Lower lobe of right lung (tissue), 2 donors: ENCODE measurements around the gene SEPTIN2. TPM values are rescaled to one million over a fixed set of nuclear protein-coding genes. Genes with fewer than 3 reads are reported as not detected.
"Not testable (repeated sequence)": the region's sequence is repeated elsewhere in the genome, so short reads cannot be mapped to it uniquely, and the experiment has no call there.

ENCODE experiments used
- ATAC-seq, 2 donors: fragments of 200-7000 bp; cut with Tn5 transposase; one replicate each; pipeline ENCODE4 v1.9.1; 2020 to 2022; ENCODE audit warnings: mild to moderate bottlenecking in 2 of 2, moderate library complexity in 2 of 2
- DNase-seq: peaks from one replicate; pipeline ENCODE4 v3.0.0-alpha.2; 2020
- H3K27ac ChIP-seq: fragments of 200-600 bp; one replicate; pipeline ENCODE4 v1.8.0; 2022
- H3K27me3 ChIP-seq: fragments of 200-600 bp; one replicate; pipeline ENCODE4 v1.8.0; 2022; ENCODE audit warnings: low read depth
- H3K36me3 ChIP-seq: fragments of 200-600 bp; one replicate; pipeline ENCODE4 v1.8.0; 2022; ENCODE audit warnings: mild to moderate bottlenecking
- H3K4me1 ChIP-seq: fragments of 200-600 bp; one replicate; pipeline ENCODE4 v1.8.0; 2022
- H3K4me3 ChIP-seq: fragments of 200-600 bp; one replicate; pipeline ENCODE4 v1.8.0; 2022; ENCODE audit warnings: mild to moderate bottlenecking
- H3K9me3 ChIP-seq: fragments of 200-600 bp; one replicate; pipeline ENCODE4 v1.8.0; 2022
- intact Hi-C: fragments of 100-400 bp; cut with DNase I; formaldehyde crosslinking; loops from one replicate; pipeline ENCODE4 v1.11.0; 2022
- total RNA-seq: library from RNA; stranded (reverse); fragmentation: NEBNext Ultra II Directional; extraction: Animal tissue kit (Norgen Biotek cat#: 25700); gene quantifications from one replicate; pipeline ENCODE4 v1.2.1, GENCODE V29; 2021
- TF ChIP-seq, protein P1 (sequence below): fragments of 200-600 bp; IDR thresholded peaks from one replicate; pipeline ENCODE4 v1.8.0; 2022; ENCODE audit warnings: antibody characterized with exemption, mild to moderate bottlenecking
- donor health status: DM: no; HTN: yes; CAD: no; lungs with severe emphysema.

The SEPTIN2 gene
- total RNA-seq, 1 donor from 2014 or later: 255 TPM

- peak overlapping the region; percentile 41 for H3K27ac ChIP-seq
These were observed 64.1 kb downstream of the SEPTIN2 start for GRCh38 chr2:241379481-241380480.

DNA sequence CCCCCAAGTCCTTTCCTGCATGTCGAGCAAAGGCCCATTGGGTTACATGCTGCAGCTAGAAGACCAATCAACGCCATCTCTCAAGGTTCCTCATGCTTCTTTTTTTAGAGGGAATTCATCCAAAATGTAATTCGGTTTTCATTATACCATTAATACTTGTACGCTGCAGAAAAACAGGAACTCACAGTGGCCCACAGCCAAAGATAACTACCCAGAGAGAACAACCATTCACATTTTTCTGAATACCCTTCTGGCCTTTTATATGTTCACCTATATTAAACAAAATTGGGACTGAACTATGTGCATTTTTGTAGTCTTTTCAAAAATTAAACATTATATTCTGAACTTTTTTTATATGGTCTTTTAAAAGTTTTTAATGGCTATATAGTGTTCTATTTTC lies 66.1 kb downstream of the SEPTIN2 start:
- no peak overlapping the region for H3K4me3 ChIP-seq
- no peaks in the 10 kb centered on the region for H3K9me3 ChIP-seq
- no peak overlapping the region for H3K27ac ChIP-seq
- H3K36me3 ChIP-seq: peaks cover 6% of the 10 kb centered on the region
- H3K27me3 ChIP-seq: no peaks in the 10 kb centered on the region
- intact Hi-C loops: no loop called here
- H3K4me1 ChIP-seq: peaks cover 28% of the 10 kb centered on the region
- TF ChIP-seq, protein P1, sequence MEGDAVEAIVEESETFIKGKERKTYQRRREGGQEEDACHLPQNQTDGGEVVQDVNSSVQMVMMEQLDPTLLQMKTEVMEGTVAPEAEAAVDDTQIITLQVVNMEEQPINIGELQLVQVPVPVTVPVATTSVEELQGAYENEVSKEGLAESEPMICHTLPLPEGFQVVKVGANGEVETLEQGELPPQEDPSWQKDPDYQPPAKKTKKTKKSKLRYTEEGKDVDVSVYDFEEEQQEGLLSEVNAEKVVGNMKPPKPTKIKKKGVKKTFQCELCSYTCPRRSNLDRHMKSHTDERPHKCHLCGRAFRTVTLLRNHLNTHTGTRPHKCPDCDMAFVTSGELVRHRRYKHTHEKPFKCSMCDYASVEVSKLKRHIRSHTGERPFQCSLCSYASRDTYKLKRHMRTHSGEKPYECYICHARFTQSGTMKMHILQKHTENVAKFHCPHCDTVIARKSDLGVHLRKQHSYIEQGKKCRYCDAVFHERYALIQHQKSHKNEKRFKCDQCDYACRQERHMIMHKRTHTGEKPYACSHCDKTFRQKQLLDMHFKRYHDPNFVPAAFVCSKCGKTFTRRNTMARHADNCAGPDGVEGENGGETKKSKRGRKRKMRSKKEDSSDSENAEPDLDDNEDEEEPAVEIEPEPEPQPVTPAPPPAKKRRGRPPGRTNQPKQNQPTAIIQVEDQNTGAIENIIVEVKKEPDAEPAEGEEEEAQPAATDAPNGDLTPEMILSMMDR: no peak
- ATAC-seq (no peak), DNase-seq (no peak)

More at GRCh38 chr2:241379481-241380480, 64.1 kb downstream of the SEPTIN2 start:
- Histone ChIP-seq H3K36me3 (peaks cover 12% of the 10 kb centered on the region), H3K4me3 (no peak overlapping the region), H3K27me3 (no peaks in the 10 kb centered on the region), H3K4me1 (peaks cover 29% of the 10 kb centered on the region), H3K9me3 (no peaks in the 10 kb centered on the region)
- no peak for ATAC-seq
- TF ChIP-seq, protein P1: no peak
- intact Hi-C loops: no loop called here
- DNase-seq: no peak

DNA sequence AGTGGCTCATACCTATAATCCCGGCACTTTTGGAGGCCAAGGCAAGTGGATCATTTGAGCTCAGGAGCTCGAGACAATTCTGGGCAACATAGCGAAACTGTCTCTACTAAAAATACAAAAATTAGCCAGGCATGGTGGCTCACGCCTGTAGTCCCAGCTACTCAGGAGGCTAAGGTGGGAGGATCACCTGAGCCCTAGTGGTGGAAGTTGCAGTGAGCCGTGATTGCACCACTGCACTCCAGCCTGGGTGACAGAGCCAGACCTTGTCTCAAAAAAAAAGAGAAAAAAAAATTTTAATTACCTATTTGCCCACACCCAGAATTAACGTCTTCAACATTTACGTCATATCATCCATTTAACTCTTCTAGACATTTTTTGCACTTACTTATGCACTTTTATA lies 69.7 kb downstream of the SEPTIN2 start:
- intact Hi-C loops, H3K9me3 ChIP-seq, H3K27me3 ChIP-seq, H3K27ac ChIP-seq, H3K4me3 ChIP-seq, H3K36me3 ChIP-seq, DNase-seq, ATAC-seq: not testable (repeated sequence)
- peaks cover 19% of the 10 kb centered on the region for H3K4me1 ChIP-seq

DNA sequence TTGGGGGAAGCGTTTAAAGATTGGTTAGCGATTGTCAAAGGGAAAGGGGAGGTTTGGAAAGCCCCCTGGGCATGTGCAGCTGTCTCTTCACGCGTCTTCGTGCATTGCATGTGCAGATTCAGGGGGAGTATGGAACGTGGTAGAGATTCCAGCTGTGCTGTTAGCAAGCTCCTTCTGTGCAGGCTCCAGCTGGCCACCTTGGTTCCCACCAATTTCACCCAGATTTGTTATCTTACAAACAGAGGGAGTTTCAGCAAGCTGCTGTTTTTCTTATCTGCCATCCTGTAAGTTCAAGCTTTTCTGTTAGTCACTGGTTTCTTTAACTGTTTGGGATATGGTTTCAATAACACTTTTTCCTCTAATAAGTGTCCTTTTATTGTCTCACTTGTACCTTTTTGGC lies 70.8 kb downstream of the SEPTIN2 start:
- Histone ChIP-seq H3K27ac (no peak overlapping the region), H3K4me3 (no peak overlapping the region), H3K27me3 (no peaks in the 10 kb centered on the region), H3K36me3 (peaks cover 5% of the 10 kb centered on the region), H3K4me1 (peaks cover 10% of the 10 kb centered on the region), H3K9me3 (no peaks in the 10 kb centered on the region)
- DNase-seq (no peak), ATAC-seq (no peak)
- TF ChIP-seq, protein P1: no peak
- intact Hi-C loops: no loop called here

GRCh38 chr2:241389697-241390096 lies 74.0 kb downstream of the SEPTIN2 start:
- TF ChIP-seq, protein P1: no peak
- H3K27me3 ChIP-seq: no peaks in the 10 kb centered on the region
- H3K36me3 ChIP-seq: no peaks in the 10 kb centered on the region
- no peaks in the 10 kb centered on the region for H3K4me1 ChIP-seq
- H3K4me3 ChIP-seq: no peak overlapping the region
- no peak for ATAC-seq
- intact Hi-C loops: no loop called here
- no peak overlapping the region for H3K27ac ChIP-seq
- DNase-seq: no peak
- H3K9me3 ChIP-seq: no peaks in the 10 kb centered on the region
